IPS-18a (cell line): ENCODE measurements around the gene DNASE1.

Experiments used
- H3K27ac ChIP-seq: one replicate; pipeline ENCODE4 v1.5.1; 2013; ENCODE audit warnings: low read length
- H3K27me3 ChIP-seq: one replicate; pipeline ENCODE4 v1.6.1; 2013; ENCODE audit warnings: mild to moderate bottlenecking, low read length; ENCODE audit not compliant: control insufficient read depth, insufficient read depth
- H3K36me3 ChIP-seq: one replicate; pipeline ENCODE4 v1.6.1; 2013; ENCODE audit warnings: low read depth, low read length; ENCODE audit not compliant: control insufficient read depth
- H3K4me1 ChIP-seq: one replicate; pipeline ENCODE4 v1.6.1; 2013; ENCODE audit warnings: low read depth, low read length; ENCODE audit not compliant: control insufficient read depth
- H3K4me3 ChIP-seq: one replicate; pipeline ENCODE4 v1.5.1; 2013; ENCODE audit warnings: low read length
- H3K9ac ChIP-seq: one replicate; pipeline ENCODE4 v1.6.1; 2013; ENCODE audit warnings: mild to moderate bottlenecking, low read length, moderate library complexity
- H3K9me3 ChIP-seq: one replicate; pipeline ENCODE4 v1.6.1; 2013; ENCODE audit warnings: low read depth, low read length; ENCODE audit not compliant: control insufficient read depth

The DNASE1 gene

GRCh38 chr16:3656491-3657468 is 2.3 kb downstream of the DNASE1 start:
- Histone ChIP-seq H3K27me3 (no peaks in the 10 kb centered on the region), H3K4me1 (peaks cover 8% of the 10 kb centered on the region), H3K9me3 (no peaks in the 10 kb centered on the region), H3K27ac (no peak overlapping the region), H3K4me3 (no peak overlapping the region), H3K36me3 (peaks cover 33% of the 10 kb centered on the region), H3K9ac (no peak overlapping the region)

- Histone ChIP-seq H3K4me3 (no peak overlapping the region), H3K9ac (no peak overlapping the region), H3K9me3 (no peaks in the 10 kb centered on the region), H3K36me3 (peaks cover 55% of the 10 kb centered on the region), H3K4me1 (no peaks in the 10 kb centered on the region), H3K27ac (no peak overlapping the region), H3K27me3 (no peaks in the 10 kb centered on the region)
These were observed 4.8 kb downstream of the DNASE1 start for GRCh38 chr16:3659251-3659650.

GRCh38 chr16:3661311-3661710 is 6.8 kb downstream of the DNASE1 start:
- peaks cover 70% of the 10 kb centered on the region for H3K36me3 ChIP-seq

GRCh38 chr16:3661922-3662321 is 7.4 kb downstream of the DNASE1 start:
- no peaks in the 10 kb centered on the region for H3K4me1 ChIP-seq
- H3K9ac ChIP-seq: no peak overlapping the region
- peaks cover 64% of the 10 kb centered on the region for H3K36me3 ChIP-seq
- H3K9me3 ChIP-seq: no peaks in the 10 kb centered on the region
- H3K27ac ChIP-seq: no peak overlapping the region
- H3K4me3 ChIP-seq: no peak overlapping the region
- H3K27me3 ChIP-seq: no peaks in the 10 kb centered on the region

More at GRCh38 chr16:3661311-3661710, 6.8 kb downstream of the DNASE1 start:
- H3K4me3 ChIP-seq: no peak overlapping the region
- no peaks in the 10 kb centered on the region for H3K4me1 ChIP-seq
- H3K27me3 ChIP-seq: no peaks in the 10 kb centered on the region
- H3K27ac ChIP-seq: no peak overlapping the region
- no peaks in the 10 kb centered on the region for H3K9me3 ChIP-seq
- no peak overlapping the region for H3K9ac ChIP-seq

- H3K27ac ChIP-seq: no peak overlapping the region
- H3K9ac ChIP-seq: no peak overlapping the region
- H3K4me3 ChIP-seq: no peak overlapping the region
- no peaks in the 10 kb centered on the region for H3K4me1 ChIP-seq
- no peaks in the 10 kb centered on the region for H3K9me3 ChIP-seq
- no peaks in the 10 kb centered on the region for H3K27me3 ChIP-seq
- H3K36me3 ChIP-seq: peaks cover 58% of the 10 kb centered on the region
These were observed 8.1 kb downstream of the DNASE1 start for GRCh38 chr16:3662601-3663000.

GRCh38 chr16:3664187-3664896 is 9.9 kb downstream of the DNASE1 start:
- H3K27ac ChIP-seq: no peak overlapping the region
- no peaks in the 10 kb centered on the region for H3K9me3 ChIP-seq
- no peaks in the 10 kb centered on the region for H3K4me1 ChIP-seq
- no peak overlapping the region for H3K4me3 ChIP-seq
- H3K36me3 ChIP-seq: peaks cover 63% of the 10 kb centered on the region
- no peak overlapping the region for H3K9ac ChIP-seq
- no peaks in the 10 kb centered on the region for H3K27me3 ChIP-seq

- Histone ChIP-seq H3K4me3 (no peak overlapping the region), H3K4me1 (no peaks in the 10 kb centered on the region), H3K36me3 (peaks cover 64% of the 10 kb centered on the region), H3K9me3 (no peaks in the 10 kb centered on the region), H3K27me3 (no peaks in the 10 kb centered on the region), H3K27ac (no peak overlapping the region), H3K9ac (no peak overlapping the region)
These were observed 11.0 kb downstream of the DNASE1 start for GRCh38 chr16:3665508-3665907.

GRCh38 chr16:3668626-3669025 is 14.1 kb downstream of the DNASE1 start:
- Histone ChIP-seq H3K9ac (no peak overlapping the region), H3K27ac (no peak overlapping the region), H3K4me1 (no peaks in the 10 kb centered on the region), H3K36me3 (peaks cover 54% of the 10 kb centered on the region), H3K9me3 (no peaks in the 10 kb centered on the region), H3K4me3 (no peak overlapping the region), H3K27me3 (no peaks in the 10 kb centered on the region)

- no peak overlapping the region for H3K27ac ChIP-seq
- no peaks in the 10 kb centered on the region for H3K27me3 ChIP-seq
- H3K9me3 ChIP-seq: no peaks in the 10 kb centered on the region
- no peak overlapping the region for H3K4me3 ChIP-seq
- H3K36me3 ChIP-seq: peaks cover 56% of the 10 kb centered on the region
- no peak overlapping the region for H3K9ac ChIP-seq
- H3K4me1 ChIP-seq: no peaks in the 10 kb centered on the region
These were observed 14.6 kb downstream of the DNASE1 start for GRCh38 chr16:3669082-3669481.

- Histone ChIP-seq H3K36me3 (peaks cover 52% of the 10 kb centered on the region), H3K27me3 (no peaks in the 10 kb centered on the region), H3K4me1 (no peaks in the 10 kb centered on the region), H3K27ac (no peak overlapping the region), H3K4me3 (no peak overlapping the region), H3K9me3 (no peaks in the 10 kb centered on the region), H3K9ac (no peak overlapping the region)
These were observed 16.2 kb downstream of the DNASE1 start for GRCh38 chr16:3670711-3671110.

- H3K36me3 ChIP-seq: peaks cover 50% of the 10 kb centered on the region
- no peaks in the 10 kb centered on the region for H3K4me1 ChIP-seq
- no peaks in the 10 kb centered on the region for H3K27me3 ChIP-seq
- H3K9me3 ChIP-seq: no peaks in the 10 kb centered on the region
- no peak overlapping the region for H3K4me3 ChIP-seq
- H3K9ac ChIP-seq: no peak overlapping the region
- H3K27ac ChIP-seq: no peak overlapping the region
These were observed 16.9 kb downstream of the DNASE1 start for GRCh38 chr16:3671424-3671823.
